Activated CD4-positive, alpha-beta memory T cell treated with anti-CD3 and anti-CD28 coated beads for 36 hours (primary cell): ENCODE data around the gene HTR6. TPM values are rescaled to one million over a fixed set of nuclear protein-coding genes. Genes with fewer than 3 reads are reported as not detected.

Experiments used
- CTCF ChIA-PET: fragments of 350-600 bp; sonication (Branson Sonifier 250); formaldehyde crosslinking; loops from one replicate; lab custom pipeline; 2021; ENCODE audit warnings: antibody characterized with exemption, inconsistent platforms; lab: Charles Lee
- POLR2A ChIA-PET: fragments of 350-600 bp; sonication (Branson Sonifier 250); formaldehyde crosslinking; loops from one replicate; lab custom pipeline; 2021; ENCODE audit warnings: antibody characterized with exemption; lab: Charles Lee
- DNase-seq: peaks from one replicate; pipeline ENCODE4 v3.0.0-alpha.2; 2020
- H3K27ac Mint-ChIP-seq: one replicate; pipeline ENCODE4 v1.8.0; 2021; ENCODE audit warnings: mixed read lengths
- H3K27me3 Mint-ChIP-seq: one replicate; pipeline ENCODE4 v1.8.0; 2021; ENCODE audit warnings: mixed read lengths
- H3K36me3 Mint-ChIP-seq: one replicate; pipeline ENCODE4 v1.8.0; 2021; ENCODE audit warnings: mixed read lengths
- H3K4me1 Mint-ChIP-seq: one replicate; pipeline ENCODE4 v1.8.0; 2021; ENCODE audit warnings: low read depth, mixed read lengths
- H3K4me3 Mint-ChIP-seq: one replicate; pipeline ENCODE4 v1.8.0; 2021; ENCODE audit warnings: mild to moderate bottlenecking, mixed read lengths
- H3K9me3 Mint-ChIP-seq: one replicate; pipeline ENCODE4 v1.8.0; 2021; ENCODE audit warnings: mixed read lengths
- intact Hi-C: fragments of 100-400 bp; cut with micrococcal nuclease; formaldehyde crosslinking; loops from one replicate; pipeline ENCODE4 v1.15.1; 2023
- total RNA-seq, 2 experiments: library from RNA; stranded (reverse); gene quantifications; one replicate each; pipeline ENCODE4 v1.2.3, GENCODE V29; 2021

Gene HTR6
- total RNA-seq, result under 1 TPM; 0.17 to 0.19 TPM

DNA sequence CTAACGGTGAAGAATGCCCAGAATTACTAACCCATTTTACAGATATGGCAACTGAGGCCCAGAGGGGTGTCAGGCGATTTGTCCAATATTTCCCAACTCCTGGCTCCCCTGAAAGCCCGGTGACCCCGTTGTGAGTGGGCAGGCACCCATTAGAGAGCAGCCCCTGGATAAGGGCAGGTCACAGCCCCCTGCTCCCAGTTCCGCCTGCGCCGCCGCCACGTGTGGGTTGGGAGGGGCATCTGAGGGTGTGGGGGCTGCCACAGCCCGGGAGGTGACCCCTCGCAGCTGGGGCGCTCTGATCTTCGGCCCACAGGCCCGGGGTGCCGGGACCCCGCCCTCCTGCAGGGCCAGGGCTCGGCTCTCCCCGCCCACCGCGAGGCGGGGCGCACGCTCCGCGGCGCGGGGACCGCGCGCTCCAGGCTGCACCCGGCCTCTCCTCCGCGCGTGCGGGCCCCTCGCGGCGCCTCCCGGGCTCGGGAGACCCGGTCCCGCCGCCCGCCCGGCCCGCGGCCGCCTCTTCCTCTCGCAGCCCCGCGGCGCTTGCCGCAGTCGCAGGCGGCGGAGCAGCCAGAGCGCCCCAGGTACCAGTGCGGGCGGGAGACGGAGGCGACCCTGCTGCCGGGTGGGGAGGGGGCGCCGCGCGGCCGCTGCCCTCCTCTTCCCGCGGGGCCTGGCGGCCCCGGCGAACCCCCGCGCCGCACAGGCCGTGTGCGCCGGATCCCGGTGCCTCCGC lies at the start of gene HTR6:
Gene HTR6, plus strand, starts transcription at position 423 of the 733 bp plus-strand sequence. CDS start 879 bp downstream, outside the sequence.
- Mint-ChIP-seq H3K27ac (no peak within 1 kb of the TSS), H3K27me3 (peaks cover 21% of the 10 kb centered on the region), H3K9me3 (no peaks in the 10 kb centered on the region), H3K4me3 (peak within 1 kb of the TSS; percentile 37), H3K36me3 (peaks cover 1% of the 10 kb centered on the region), H3K4me1 (peaks cover 16% of the 10 kb centered on the region)
- peak; percentile 36 for DNase-seq
- intact Hi-C loops, result no loop called here
- CTCF ChIA-PET, result interaction anchor here (0.7 to 6.2 kb wide), 3 partner anchors 11 to 780 kb away, joined by 3 to 195 read pairs (median 4); no protein-coding TSS in a partner anchor
- POLR2A ChIA-PET, result no interaction called here

DNA sequence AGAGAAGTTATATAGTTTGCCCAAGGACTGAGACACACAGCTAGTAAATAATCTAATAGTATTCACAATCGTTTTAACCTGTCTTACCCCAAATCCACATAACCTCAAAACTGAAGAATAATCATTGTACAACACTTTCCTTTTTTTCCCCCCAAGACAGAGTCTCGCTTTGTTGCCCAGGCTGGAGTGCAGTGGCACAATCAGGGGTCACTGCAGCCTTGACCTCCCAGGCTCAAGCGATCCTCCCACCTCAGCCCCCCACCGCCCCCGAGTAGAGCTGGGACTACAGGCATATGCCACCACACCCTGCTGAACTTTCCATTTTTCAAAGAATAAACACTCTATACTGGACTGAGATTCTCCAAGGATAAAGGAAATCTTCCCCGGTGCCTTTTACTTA lies 49.2 kb upstream of the HTR6 start:
- Mint-ChIP-seq H3K36me3 (peaks cover 13% of the 10 kb centered on the region), H3K4me3 (no peak overlapping the region), H3K9me3 (no peaks in the 10 kb centered on the region), H3K4me1 (peaks cover 26% of the 10 kb centered on the region), H3K27me3 (no peaks in the 10 kb centered on the region), H3K27ac (no peak overlapping the region)
- no peak for DNase-seq
- intact Hi-C loops, result no loop called here
- POLR2A ChIA-PET, result no interaction called here
- CTCF ChIA-PET, result interaction anchor here (1.2 kb wide), 1 partner anchor 34 kb away, joined by 3 read pairs; no protein-coding TSS in a partner anchor

DNA sequence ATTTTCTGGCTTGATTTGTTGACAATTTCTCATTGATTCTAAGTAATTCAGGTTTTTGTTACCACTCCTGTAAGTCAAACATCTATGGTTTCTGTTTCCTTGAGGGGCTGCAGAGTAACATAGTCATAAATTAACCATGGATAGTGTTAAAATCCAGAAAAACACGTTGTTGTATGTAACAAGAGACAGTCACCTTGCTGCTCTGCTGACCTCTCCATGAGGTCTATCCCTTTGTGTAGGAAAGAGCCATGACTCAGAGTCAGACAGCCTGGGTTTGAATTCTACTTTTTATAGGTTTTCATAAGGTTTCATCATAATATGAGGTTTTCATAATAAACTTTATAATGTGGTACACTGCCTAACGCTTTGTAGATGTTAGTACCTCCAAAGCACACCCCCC lies 48.2 kb upstream of the HTR6 start:
- no peaks in the 10 kb centered on the region for H3K9me3 Mint-ChIP-seq
- no peak for DNase-seq
- H3K27ac Mint-ChIP-seq, result no peak overlapping the region
- peaks cover 26% of the 10 kb centered on the region for H3K4me1 Mint-ChIP-seq
- intact Hi-C loops, result no loop called here
- POLR2A ChIA-PET, result no interaction called here
- CTCF ChIA-PET, result interaction anchor here (0.6 to 1.6 kb wide), 3 partner anchors 14 to 89 kb away, joined by 3 to 4 read pairs (median 3); no protein-coding TSS in a partner anchor
- H3K4me3 Mint-ChIP-seq, result no peak overlapping the region
- H3K36me3 Mint-ChIP-seq, result peaks cover 13% of the 10 kb centered on the region
- H3K27me3 Mint-ChIP-seq, result no peaks in the 10 kb centered on the region

DNA sequence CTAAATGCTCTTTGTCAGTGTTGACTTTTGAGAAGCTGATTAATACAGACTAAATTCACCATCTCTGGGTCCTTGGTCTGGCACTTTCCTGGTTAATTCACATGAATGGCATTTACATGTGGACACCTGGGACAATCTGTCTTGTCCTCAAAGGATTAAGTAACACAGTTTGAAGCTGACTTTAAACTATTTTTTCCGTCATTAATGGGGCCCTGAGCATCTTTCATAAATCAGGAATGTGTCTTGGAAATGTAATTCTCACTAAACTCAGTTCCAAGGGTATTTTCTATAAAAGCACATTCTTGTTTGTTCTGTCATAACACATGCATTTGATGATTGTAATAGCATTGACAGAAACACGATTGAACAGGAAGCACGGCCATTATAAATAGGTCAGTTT lies 47.3 kb upstream of the HTR6 start:
- H3K9me3 Mint-ChIP-seq, result no peaks in the 10 kb centered on the region
- H3K27ac Mint-ChIP-seq, result no peak overlapping the region
- H3K4me1 Mint-ChIP-seq, result peaks cover 26% of the 10 kb centered on the region
- no peaks in the 10 kb centered on the region for H3K27me3 Mint-ChIP-seq
- peaks cover 13% of the 10 kb centered on the region for H3K36me3 Mint-ChIP-seq
- intact Hi-C loops, result no loop called here
- no peak overlapping the region for H3K4me3 Mint-ChIP-seq
- no peak for DNase-seq
- ChIA-PET POLR2A (no interaction called here), CTCF (interaction anchor here (0.8 to 1.6 kb wide), 2 partner anchors 13 to 33 kb away, joined by 3 to 4 read pairs; no protein-coding TSS in a partner anchor)

DNA sequence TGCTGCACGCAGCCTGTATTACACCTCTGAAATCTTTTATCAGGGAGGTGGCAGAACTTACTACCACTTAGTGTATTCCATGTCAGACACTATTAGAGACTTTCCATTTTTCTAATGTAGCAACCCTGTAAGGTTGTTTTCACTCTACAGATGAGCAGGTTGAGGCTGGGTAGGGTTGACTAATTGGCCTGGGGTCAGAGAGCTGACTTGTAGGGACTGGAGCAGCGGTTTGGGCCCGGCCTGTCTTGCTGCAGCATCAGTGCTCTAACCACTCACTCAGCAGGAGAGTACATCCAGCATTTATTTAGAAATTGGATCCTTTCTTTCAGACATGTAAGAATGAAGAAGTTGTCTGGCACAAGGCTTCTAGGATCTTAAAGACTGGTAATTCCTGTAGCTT lies 46.2 kb upstream of the HTR6 start:
- Mint-ChIP-seq H3K4me3 (no peak overlapping the region), H3K9me3 (no peaks in the 10 kb centered on the region), H3K27ac (no peak overlapping the region), H3K27me3 (no peaks in the 10 kb centered on the region), H3K4me1 (peaks cover 21% of the 10 kb centered on the region), H3K36me3 (peaks cover 16% of the 10 kb centered on the region)
- intact Hi-C loops, result no loop called here
- no peak for DNase-seq
- POLR2A ChIA-PET, result no interaction called here
- CTCF ChIA-PET, result no interaction called here

DNA sequence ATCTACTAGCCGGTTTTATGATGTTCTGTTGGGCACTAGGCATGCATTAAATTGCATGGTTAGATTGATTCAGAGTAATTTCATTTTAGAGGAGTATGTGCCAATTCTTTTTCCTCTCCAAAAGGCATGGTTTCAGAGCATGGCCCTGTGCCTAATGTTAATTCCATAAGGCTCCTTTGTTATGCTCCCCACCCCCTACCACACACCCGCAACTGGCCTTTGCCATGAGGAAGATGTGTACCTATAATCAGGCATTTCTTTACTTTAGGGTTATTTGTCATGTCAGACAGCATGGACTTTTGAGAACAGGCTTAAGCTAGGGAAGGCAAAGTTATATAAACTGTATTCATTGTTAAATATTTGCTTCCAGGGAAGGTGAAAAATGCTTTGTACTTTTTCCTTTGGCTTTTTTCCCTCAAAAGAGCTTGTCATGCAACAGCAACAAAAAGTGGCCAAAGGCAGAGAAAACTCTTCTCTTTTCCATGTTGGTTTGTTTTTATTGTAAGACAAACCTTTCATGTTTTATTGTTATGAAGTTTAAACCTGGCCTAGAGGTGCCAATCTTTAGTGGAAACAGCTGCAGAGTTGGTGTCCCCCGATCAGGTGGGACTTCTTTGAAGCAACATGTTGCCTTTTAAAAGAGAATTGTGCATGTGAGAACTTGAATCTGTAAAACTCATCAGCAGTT lies 44.8 kb upstream of the HTR6 start:
- Mint-ChIP-seq H3K27me3 (no peaks in the 10 kb centered on the region), H3K4me3 (no peak overlapping the region), H3K4me1 (peaks cover 20% of the 10 kb centered on the region), H3K36me3 (peaks cover 21% of the 10 kb centered on the region), H3K9me3 (no peaks in the 10 kb centered on the region), H3K27ac (no peak overlapping the region)
- DNase-seq, result no peak
- POLR2A ChIA-PET, result interaction anchor here (1.3 kb wide), 1 partner anchor 20 kb away, joined by 3 read pairs; no protein-coding TSS in a partner anchor
- CTCF ChIA-PET, result interaction anchor here (0.8 to 1.3 kb wide), 3 partner anchors 9 to 276 kb away, joined by 3 to 5 read pairs (median 3); no protein-coding TSS in a partner anchor
- intact Hi-C loops, result no loop called here

DNA sequence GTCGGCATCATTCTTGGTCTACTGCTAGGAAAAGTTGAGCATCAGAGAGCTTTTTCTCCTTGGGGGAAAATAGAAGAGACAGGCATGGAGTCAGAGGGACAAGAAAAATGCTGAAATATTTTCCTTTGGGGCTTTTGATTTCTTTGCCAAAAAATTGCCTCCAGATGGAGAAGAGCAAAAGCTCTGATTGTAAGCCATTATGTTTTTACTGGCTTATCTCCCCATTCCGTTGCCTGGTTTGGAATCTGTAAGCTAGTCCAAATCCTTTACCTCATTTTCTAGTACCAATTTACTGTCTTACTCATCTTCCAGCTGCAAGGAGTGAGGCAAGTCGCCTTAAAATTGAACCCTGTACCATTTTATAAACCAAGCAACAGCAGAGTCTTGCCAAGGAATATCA lies 43.9 kb upstream of the HTR6 start:
- no peaks in the 10 kb centered on the region for H3K27me3 Mint-ChIP-seq
- no peaks in the 10 kb centered on the region for H3K9me3 Mint-ChIP-seq
- H3K27ac Mint-ChIP-seq, result no peak overlapping the region
- H3K4me1 Mint-ChIP-seq, result peaks cover 16% of the 10 kb centered on the region
- peaks cover 15% of the 10 kb centered on the region for H3K36me3 Mint-ChIP-seq
- H3K4me3 Mint-ChIP-seq, result no peak overlapping the region
- CTCF ChIA-PET, result interaction anchor here (0.8 to 1.3 kb wide), 3 partner anchors 10 to 41 kb away, joined by 3 to 5 read pairs (median 4); no protein-coding TSS in a partner anchor
- POLR2A ChIA-PET, result interaction anchor here (1.3 kb wide), 1 partner anchor 19 kb away, joined by 3 read pairs; no protein-coding TSS in a partner anchor
- intact Hi-C loops, result no loop called here
- DNase-seq, result no peak

DNA sequence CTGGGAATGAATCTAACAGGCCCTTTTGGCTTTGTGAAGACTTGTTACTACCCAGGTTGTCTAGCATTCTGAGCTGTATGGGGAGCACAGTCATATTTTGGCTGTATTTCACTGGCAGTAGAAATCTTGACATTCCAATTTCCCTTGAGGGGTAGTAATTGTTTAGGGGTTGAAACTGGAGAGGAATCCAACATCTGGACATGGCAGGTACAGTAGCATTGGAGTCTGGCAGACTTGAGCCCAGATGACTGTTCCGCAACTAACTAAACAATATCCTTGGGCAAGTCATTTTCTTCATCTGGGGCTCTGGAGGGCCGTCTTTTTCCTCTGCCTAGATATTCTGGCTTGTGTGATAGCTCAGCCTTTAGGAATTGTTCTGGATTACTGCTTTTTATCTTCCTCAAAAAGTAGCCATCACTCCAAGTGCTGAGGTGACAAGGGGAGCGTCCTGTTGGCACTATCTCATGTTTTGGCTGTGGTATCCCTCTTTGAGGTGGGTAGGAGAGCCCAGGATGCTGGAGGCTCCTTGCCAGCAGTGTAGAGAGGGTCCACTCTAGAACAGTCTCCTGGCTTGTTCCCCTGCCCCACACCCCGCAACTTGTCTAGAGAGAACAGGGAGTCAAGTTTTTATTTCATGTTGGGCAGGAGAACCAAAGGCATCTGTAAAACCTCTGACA lies 43.3 kb upstream of the HTR6 start:
- ChIA-PET POLR2A (no interaction called here), CTCF (interaction anchor here (0.9 to 1.3 kb wide), 2 partner anchors 40 to 42 kb away, joined by 4 to 5 read pairs; no protein-coding TSS in a partner anchor)
- peaks cover 21% of the 10 kb centered on the region for H3K36me3 Mint-ChIP-seq
- no peaks in the 10 kb centered on the region for H3K9me3 Mint-ChIP-seq
- H3K4me1 Mint-ChIP-seq, result peaks cover 13% of the 10 kb centered on the region
- intact Hi-C loops, result no loop called here
- no peak overlapping the region for H3K4me3 Mint-ChIP-seq
- H3K27me3 Mint-ChIP-seq, result no peaks in the 10 kb centered on the region
- H3K27ac Mint-ChIP-seq, result no peak overlapping the region
- no peak for DNase-seq

DNA sequence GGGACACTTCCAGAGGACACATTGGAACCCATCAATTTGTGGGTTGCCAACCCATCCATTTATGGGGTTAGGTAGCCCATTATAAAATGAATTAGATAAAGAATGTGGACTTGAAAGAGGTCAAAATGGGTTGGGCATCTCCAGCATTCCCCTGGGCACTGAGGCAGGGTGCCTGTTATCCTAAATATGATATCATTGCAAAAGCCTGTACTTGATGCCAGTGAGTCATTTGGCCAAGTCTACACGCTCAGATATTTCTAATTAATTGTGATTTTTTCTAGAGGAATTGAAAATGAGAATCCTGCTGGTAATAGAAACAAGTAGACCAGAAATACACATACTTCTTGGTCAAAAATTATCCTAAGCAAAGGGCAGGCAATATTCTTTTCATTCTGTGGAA lies 42.5 kb upstream of the HTR6 start:
- intact Hi-C loops, result no loop called here
- DNase-seq, result no peak
- Mint-ChIP-seq H3K4me1 (peaks cover 5% of the 10 kb centered on the region), H3K27ac (no peak overlapping the region), H3K36me3 (peaks cover 25% of the 10 kb centered on the region), H3K9me3 (no peaks in the 10 kb centered on the region), H3K4me3 (no peak overlapping the region), H3K27me3 (no peaks in the 10 kb centered on the region)
- ChIA-PET POLR2A (no interaction called here), CTCF (no interaction called here)

DNA sequence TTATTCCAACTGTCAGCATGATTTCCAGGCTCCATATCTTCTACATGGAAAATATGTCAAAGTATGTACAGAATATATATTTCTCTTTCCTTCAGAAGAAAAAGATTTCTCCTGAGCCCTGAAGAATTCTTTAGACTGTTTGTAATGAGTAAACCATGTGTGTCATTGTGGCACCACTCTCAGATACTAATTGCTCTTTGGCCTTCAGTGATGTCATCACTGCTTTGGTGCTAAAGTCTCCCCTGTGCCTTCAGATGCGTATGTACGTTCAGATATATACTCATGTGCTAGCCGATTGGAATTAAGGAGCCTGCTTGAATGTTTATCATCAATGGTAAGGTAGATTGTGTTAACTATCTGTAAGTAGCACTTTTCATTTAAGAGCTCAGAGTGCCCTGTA lies 41.2 kb upstream of the HTR6 start:
- ChIA-PET CTCF (interaction anchor here (0.6 kb wide), 1 partner anchor 41 kb away, joined by 3 read pairs; no protein-coding TSS in a partner anchor), POLR2A (no interaction called here)
- Mint-ChIP-seq H3K27me3 (no peaks in the 10 kb centered on the region), H3K4me3 (no peak overlapping the region), H3K9me3 (no peaks in the 10 kb centered on the region), H3K4me1 (peaks cover 5% of the 10 kb centered on the region), H3K27ac (no peak overlapping the region), H3K36me3 (peaks cover 32% of the 10 kb centered on the region)
- DNase-seq, result no peak
- intact Hi-C loops, result no loop called here

DNA sequence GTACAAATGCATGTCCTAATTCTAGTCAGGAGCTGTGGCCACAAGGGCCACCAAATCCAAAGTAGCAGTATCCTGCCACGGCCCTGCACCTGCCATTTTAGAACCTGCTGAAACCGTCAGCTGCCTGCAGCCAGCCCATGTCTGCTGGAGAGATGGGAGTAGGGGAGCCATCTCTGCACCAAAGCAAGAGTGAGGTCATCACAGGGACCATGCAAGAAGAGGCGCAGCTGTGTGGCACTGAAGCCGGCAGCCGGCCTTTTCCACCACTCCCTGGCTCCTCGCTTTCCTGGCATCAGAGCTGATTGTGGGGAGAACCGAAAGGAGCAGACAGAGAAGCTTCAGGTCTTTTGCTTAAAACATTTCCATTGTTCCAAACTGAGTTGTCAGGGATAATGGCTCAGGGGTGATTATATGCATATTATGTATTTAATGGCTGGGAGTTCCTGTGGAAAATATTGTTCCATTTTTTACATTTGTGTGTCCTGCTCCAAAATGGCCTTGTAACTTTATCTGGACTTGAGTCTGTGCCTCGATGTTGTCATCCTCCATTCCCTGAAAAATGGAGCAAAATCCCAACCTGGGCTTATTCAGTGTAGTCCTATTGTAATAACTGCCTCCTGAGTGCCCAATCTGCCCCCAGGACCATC lies 39.3 kb upstream of the HTR6 start:
- Mint-ChIP-seq H3K4me3 (no peak overlapping the region), H3K36me3 (peaks cover 34% of the 10 kb centered on the region), H3K9me3 (no peaks in the 10 kb centered on the region), H3K4me1 (peaks cover 1% of the 10 kb centered on the region), H3K27ac (no peak overlapping the region), H3K27me3 (no peaks in the 10 kb centered on the region)
- CTCF ChIA-PET, result interaction anchor here (0.9 kb wide), 1 partner anchor 36 kb away, joined by 3 read pairs; no protein-coding TSS in a partner anchor
- no peak for DNase-seq
- intact Hi-C loops, result no loop called here
- POLR2A ChIA-PET, result no interaction called here
